A172 (cell line): ENCODE results near the gene JMJD1C. TPM values are rescaled to one million over a fixed set of nuclear protein-coding genes. Genes with fewer than 3 reads are reported as not detected.
"Not testable (repeated sequence)": the region's sequence is repeated elsewhere in the genome, so short reads cannot be mapped to it uniquely, and the experiment has no call there.

Source experiments
- DNase-seq: peaks from one replicate; pipeline ENCODE4 v3.0.0-alpha.2; 2015; ENCODE audit warnings: low spot score
- total RNA-seq: library from RNA; depleted of rRNA; stranded (reverse); fragments of >200 nt; shearing (Covaris generic); gene quantifications from 2 replicates; pipeline ENCODE4 v1.2.3, GENCODE V29; 2014; rRNA removed

JMJD1C gene, protein sequence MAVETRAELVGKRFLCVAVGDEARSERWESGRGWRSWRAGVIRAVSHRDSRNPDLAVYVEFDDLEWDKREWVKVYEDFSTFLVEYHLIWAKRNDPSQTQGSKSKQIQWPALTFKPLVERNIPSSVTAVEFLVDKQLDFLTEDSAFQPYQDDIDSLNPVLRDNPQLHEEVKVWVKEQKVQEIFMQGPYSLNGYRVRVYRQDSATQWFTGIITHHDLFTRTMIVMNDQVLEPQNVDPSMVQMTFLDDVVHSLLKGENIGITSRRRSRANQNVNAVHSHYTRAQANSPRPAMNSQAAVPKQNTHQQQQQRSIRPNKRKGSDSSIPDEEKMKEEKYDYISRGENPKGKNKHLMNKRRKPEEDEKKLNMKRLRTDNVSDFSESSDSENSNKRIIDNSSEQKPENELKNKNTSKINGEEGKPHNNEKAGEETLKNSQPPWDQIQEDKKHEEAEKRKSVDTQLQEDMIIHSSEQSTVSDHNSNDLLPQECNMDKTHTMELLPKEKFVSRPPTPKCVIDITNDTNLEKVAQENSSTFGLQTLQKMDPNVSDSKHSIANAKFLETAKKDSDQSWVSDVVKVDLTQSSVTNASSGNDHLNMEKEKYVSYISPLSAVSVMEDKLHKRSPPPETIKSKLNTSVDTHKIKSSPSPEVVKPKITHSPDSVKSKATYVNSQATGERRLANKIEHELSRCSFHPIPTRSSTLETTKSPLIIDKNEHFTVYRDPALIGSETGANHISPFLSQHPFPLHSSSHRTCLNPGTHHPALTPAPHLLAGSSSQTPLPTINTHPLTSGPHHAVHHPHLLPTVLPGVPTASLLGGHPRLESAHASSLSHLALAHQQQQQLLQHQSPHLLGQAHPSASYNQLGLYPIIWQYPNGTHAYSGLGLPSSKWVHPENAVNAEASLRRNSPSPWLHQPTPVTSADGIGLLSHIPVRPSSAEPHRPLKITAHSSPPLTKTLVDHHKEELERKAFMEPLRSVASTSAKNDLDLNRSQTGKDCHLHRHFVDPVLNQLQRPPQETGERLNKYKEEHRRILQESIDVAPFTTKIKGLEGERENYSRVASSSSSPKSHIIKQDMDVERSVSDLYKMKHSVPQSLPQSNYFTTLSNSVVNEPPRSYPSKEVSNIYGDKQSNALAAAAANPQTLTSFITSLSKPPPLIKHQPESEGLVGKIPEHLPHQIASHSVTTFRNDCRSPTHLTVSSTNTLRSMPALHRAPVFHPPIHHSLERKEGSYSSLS (N-terminal part only)
- total RNA-seq = 71.6 and 98.3 TPM in 2 replicates

GRCh38 chr10:63465293-63466143 lies at the start of gene JMJD1C:
JMJD1C (minus strand) TSS chr10:63465977; CDS start chr10:63465662, 315 bp downstream.
- DNase-seq = peak; percentile 42

GRCh38 chr10:63515002-63515763 lies 49.4 kb upstream of the JMJD1C start:
- peak; percentile 68 for DNase-seq

- no peak for DNase-seq
These were observed 40.8 kb upstream of the JMJD1C start for GRCh38 chr10:63506554-63506953.

DNA sequence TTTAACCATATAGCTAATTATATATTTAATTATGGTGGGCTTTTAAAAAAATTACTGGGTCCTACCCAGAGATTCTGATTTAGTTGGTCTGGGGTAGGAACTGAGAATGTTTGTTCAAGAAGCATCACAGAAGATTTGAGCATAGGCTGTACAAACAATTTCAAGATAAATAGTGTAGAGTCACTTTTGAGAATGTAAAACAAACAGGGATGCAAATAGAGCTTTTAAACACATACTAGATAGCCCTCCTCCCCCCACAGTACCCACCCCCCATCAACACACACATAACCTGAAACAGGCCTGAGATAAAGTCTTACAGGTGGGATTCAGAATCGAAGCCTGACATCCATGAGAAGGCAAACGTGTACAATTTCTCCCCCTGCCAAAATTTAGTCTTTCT lies 39.8 kb upstream of the JMJD1C start:
- no peak for DNase-seq

GRCh38 chr10:63504145-63504881 lies 38.5 kb upstream of the JMJD1C start:
- no peak for DNase-seq

DNA sequence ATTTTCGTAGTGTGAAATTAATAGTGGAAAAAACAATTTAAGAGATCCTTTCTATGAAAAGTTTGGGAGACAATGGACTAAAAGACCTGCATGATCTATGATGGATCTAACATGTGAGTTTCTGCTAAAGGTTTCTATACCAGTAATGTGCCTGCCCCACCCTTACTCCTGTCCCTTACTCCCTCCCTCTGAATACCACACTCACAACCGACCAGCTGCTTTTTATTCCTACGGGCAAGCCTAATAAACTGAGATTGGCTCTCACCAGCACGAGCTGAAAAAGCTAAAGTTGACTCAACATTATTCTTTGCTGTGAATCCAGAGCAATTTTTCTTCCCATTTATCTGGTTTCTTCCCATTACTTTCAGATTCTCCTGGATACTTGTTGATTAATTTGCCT lies 37.6 kb upstream of the JMJD1C start:
- DNase-seq = no peak

GRCh38 chr10:63502832-63503231 lies 37.1 kb upstream of the JMJD1C start:
- DNase-seq = no peak

GRCh38 chr10:63501954-63502353 lies 36.2 kb upstream of the JMJD1C start:
- no peak for DNase-seq

DNA sequence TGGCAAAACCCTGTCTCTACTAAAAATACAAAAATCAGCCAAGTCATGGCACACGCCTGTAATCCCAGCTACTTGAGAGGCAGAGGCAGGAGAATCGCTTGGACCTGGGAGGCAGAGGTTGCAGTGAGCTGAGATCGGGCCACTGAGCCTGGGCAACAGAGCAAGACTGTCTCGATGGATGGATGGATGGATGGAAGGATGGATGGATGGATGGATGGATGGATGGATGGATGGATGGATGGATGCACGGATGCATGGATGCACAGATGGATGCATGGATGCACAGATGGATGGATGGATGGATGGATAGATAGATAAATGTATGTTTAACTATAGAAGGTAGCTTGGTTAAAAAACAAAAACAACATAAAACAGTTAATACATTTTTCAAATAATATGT lies 34.8 kb upstream of the JMJD1C start:
- DNase-seq = not testable (repeated sequence)

- no peak for DNase-seq
These were observed 32.9 kb upstream of the JMJD1C start for GRCh38 chr10:63498665-63499064.

DNA sequence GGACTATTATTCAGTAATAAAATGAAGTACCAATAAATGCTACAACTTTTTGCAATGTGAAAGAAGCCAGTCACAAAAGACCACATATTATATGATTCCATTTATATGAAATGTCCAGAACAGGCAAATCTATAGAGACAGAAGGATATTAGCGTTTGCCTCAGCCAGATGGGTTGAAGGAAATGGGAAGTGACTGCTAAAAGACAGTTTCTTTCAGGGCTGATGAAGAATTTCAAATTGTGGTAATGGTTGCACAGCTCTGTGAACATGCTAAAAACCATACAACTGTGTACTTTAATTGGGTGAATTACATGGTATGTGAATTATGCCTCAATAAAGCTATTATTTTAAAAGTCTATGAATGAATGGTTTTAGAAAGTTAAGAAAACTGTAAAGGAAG lies 31.5 kb upstream of the JMJD1C start:
- no peak for DNase-seq

DNA sequence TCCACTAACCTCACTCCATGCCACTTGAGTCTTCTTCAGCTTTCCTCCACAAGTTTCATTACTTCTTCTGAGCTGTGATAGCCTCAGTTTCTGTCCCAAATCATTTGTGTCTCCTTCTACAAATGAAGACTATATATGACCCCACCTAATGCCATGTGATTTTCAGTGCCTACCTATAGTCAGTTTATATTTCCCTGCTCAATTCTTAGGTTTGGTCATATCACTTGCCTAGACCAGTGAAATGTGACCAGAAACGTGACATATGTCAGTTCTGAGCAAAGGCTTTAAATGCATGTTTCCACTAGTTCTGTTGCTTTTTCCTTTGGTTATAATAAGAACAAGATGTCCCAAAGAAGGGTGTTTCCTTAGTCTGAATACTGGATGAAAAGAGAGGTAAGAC lies 30.8 kb upstream of the JMJD1C start:
- DNase-seq = no peak

GRCh38 chr10:63494951-63495350 lies 29.2 kb upstream of the JMJD1C start:
- DNase-seq = no peak

GRCh38 chr10:63493004-63493403 lies 27.2 kb upstream of the JMJD1C start:
- no peak for DNase-seq

DNA sequence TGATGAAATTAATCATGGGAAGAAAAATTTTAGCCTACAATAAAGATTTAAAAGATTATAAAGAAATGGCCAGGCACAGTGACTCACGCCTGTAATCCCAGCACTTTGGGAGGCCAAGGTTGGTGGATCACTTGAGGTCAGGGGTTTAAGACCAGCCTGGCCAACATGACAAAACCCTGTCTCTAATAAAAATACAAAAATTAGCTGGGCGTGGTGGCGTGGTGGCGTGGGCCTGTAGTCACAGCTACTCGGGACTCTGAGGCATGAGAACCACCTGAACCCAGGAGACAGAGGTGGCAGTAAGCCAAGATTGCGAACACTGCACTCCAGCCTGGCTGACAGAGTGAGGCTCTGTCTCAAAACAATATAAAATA lies 26.5 kb upstream of the JMJD1C start:
- peak; percentile 35 for DNase-seq

DNA sequence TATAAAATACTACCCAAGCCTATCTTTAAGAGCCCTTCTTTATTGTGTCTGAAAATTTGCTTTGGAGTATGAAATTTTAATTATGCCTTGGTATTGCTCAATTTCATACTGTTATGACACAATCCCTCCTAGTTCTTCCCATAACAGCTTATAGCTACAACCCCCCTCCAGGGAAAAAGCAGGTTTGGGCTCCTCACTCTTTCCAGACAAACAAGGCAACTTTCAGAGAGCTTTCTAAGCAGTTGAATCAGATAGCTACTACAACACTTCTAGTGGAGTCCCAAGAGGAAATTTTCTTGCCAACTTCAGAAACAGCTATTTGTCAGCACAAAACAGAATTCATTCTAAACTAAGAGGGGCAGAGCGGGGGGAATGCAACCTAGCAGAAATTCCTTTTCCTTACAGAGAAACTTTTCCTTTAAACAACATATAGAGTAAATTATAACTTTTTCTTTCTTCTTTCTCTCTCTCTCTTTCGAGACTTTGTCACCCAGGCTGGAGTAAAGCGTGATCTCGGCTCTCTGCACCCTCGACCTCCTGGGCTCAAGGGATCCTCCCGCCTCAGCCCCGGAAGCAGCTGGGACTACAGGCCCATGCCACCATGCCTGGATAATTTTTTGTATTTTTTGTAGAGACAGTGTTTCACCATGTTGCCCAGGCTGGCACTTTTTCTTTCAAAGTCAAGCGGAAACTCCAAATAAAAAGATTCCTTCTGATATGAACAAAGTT lies 26.0 kb upstream of the JMJD1C start:
- DNase-seq = no peak

DNA sequence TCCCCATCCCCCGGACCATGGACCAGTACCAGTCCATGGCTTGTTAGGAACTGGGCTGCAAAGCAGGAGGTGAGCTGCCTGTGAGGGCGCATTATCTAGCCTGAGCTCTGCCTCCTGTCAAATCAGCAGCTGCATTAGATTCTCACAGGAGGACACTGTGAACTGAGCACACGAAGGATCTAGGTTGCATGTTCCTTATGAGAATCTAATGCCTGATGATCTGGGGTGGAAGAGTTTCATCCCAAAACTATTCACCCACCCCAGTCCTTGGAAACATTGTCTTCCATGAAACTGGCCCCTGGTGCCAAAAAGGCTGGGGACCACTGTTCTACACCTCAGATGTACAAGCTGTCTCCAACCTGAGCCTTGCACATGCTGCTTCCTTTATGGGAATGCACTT lies 24.1 kb upstream of the JMJD1C start:
- no peak for DNase-seq

DNA sequence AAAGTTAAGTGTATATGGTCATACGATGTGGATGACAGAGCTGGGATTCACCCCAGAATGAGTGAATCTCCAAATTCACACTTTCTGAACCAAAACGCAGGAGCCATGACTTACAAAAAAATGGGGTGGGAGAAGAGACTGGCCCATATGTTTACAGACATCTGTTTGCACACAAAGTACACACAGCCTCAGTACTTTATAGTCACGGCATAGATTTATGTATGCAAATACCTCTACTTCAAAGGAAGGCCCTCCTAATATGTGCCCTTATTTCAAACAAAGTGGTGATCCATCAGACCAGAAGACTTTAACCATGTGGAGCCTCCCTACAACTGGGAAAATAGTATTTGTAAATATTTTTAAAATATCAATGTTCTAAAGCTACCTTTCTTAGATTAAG lies 22.2 kb upstream of the JMJD1C start:
- DNase-seq = no peak

- no peak for DNase-seq
These were observed 18.2 kb upstream of the JMJD1C start for GRCh38 chr10:63483983-63484382.
